Activated CD8-positive, alpha-beta memory T cell treated with anti-CD3 and anti-CD28 coated beads for 4 hours (primary cell): Measurements from ENCODE around the gene TNRC6B.
"Not testable (repeated sequence)": the region's sequence is repeated elsewhere in the genome, so short reads cannot be mapped to it uniquely, and the experiment has no call there.

ENCODE experiments used
- DNase-seq, 2 donors: peaks; one replicate each; pipeline ENCODE4 v3.0.0-alpha.2; 2020; ENCODE audit warnings: low read depth in 2 of 2

Gene TNRC6B

GRCh38 chr22:40211476-40212054 is 33.8 kb downstream of the TNRC6B start:
- no peak for DNase-seq

- no peak for DNase-seq
Measured at GRCh38 chr22:40212121-40212520, 34.4 kb downstream of the TNRC6B start.

GRCh38 chr22:40213478-40213877 is 35.8 kb downstream of the TNRC6B start:
- DNase-seq, result no peak

DNA sequence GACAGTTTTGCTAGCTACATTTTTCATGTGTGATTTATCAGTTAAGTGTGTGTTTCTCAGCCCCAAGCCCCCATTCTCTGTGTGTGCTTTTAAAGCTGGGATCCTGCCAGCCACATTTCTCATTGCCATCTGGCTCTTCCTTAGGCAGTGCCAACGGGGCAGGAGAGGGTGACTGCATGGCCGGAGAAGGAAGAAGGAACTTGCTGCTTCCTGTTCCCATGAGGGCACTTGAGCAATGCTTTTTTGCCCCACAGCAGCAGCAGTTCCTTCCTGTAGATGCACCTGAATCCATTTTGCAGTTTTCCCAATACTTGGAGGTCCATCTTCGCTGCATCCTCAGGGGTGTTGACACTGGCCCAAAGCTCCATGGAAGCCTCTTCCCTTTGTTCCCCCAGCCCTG is 37.5 kb downstream of the TNRC6B start:
- no peak for DNase-seq

DNA sequence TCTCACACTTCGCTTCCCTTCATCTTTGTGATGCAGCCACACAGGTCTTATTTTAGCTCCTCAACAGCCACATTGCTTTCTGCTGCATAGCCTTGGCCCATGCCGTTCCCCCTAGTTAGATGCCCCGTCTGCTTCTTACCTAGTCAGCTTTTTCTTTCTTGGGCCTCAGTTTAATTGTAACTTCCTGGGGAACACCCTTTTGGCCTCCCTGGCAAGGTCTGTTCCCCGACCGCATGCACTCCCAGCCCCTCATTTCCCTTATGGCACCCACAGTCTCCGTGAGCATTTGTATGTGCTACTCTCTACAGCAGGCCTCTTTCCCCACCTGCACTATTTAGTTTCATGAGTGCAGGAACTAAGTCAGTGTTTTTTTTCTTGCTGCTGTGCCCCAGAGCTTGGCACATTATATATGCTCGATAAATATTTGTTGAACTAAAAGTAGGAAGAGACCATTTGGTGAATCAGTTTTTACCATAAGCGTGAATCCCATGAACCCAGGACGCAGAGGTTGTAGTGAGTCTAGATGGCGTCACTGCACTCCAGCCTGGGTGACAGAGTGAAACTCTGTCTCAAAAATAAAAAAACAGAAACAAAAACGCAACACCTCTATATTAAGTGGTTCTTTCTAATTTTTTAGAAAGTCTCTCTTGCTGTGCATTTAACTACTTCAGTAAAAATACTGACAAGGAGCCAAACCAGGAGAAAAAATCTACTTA is 38.5 kb downstream of the TNRC6B start:
- no peak for DNase-seq

DNA sequence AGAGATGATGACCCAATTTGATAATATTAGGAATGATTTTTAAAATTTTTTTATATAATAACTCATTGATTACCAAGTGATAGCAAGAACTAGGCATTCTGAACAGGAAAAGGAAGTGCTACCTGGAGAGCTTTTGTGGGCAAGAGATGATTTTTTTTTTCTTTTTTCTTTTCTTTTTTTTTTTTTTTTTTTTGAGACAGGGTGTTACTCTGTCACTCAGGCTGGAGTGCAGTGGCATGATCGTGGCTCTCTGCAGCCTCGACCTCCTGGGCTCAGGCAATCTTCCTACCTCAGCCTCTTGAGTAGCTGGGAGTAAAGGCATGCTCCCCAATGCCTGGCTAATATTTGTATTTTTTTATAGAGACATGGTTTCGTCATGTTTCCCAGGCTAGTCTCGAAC is 40.4 kb downstream of the TNRC6B start:
- no peak for DNase-seq

- no peak for DNase-seq
Measured at GRCh38 chr22:40218723-40219294, 41.1 kb downstream of the TNRC6B start.

DNA sequence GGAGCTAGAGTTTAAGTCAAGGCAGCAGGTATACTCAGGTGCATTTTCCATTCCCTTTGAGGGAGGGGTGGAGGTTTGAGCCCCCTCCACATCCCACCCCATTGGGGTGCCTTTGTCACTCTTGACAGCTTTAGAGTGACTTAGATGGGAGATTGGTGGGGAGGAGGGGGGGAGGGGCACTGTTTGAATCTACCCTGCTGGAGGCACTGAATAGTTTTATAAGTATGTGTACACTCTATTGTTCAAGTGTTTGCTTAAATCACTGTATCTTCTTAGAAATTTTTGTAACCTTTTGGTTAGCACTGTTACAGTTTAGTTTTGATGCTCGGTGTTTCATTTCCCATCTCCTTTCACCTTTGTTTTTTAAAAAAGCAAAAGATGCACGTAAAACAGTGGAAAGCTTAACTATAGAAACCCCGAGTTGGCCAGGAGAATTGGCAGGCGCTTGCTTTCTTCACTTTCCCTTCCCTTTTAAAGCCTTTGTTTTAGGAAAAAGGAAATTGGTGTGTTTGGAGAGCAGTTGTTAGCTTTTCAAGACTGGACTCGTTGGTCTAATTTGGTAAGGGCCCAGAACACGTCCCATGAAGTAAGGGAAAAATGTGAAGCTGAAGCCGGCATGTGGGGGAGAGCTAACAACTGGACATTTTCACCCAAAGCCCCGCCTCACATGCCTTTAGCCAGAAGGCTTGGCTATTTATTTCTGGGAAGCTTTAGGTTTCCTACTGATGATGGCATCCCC is 42.8 kb downstream of the TNRC6B start:
- no peak for DNase-seq

DNA sequence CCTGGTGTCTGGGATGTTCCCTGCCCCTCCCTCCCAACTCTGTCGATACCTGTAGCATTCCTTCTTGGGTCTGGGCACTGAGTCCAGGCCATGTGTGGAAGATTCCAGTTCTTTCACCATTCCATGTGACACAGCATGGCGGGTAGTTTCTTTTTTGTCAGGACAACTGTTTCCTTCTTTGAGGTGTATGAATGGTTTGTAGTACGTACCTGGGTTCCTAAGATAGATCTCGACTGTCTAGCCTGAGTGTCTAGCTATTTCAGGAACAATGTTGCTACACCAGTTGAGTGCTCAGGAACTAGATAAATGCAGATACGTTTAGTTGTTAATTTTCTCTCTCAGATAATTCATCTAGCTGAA is 43.3 kb downstream of the TNRC6B start:
- no peak for DNase-seq

GRCh38 chr22:40222979-40223378 is 45.3 kb downstream of the TNRC6B start:
- not testable (repeated sequence) for DNase-seq

GRCh38 chr22:40224702-40225101 is 47.0 kb downstream of the TNRC6B start:
- DNase-seq, result no peak

- DNase-seq, result no peak
Measured at GRCh38 chr22:40226620-40227019, 48.9 kb downstream of the TNRC6B start.

DNA sequence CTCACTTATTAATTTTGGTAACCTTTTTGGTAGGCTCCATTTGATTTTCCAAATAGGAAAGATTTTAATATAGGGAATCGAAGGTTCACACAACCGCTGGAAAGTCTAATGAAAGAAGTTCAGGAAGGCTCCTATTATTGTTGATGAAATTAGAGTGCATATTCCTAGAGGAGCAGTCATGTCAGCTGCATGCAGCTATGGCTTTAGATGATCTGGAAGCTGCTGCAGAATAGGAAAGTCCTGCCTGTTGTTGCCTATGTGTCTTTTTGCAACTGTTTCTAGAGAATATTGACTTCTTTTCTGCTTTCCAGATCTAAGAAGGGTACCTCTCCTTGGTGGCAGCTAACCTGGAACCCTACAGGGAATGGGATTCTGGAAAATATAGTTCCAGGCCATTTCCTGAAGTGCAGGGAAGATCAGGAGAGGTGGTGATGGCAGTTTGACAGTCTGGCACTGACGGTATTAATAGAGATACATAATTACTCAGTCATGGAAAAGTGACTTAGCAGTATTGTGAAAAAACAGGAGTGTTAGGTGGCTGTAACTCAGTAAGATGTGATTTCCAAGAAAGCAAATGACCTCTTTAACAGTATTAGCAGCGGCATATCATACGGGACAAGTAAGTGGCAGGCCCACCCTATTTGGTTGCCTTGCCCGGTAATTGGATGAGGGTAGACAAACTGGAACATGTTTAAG is 54.0 kb downstream of the TNRC6B start:
- no peak for DNase-seq

DNA sequence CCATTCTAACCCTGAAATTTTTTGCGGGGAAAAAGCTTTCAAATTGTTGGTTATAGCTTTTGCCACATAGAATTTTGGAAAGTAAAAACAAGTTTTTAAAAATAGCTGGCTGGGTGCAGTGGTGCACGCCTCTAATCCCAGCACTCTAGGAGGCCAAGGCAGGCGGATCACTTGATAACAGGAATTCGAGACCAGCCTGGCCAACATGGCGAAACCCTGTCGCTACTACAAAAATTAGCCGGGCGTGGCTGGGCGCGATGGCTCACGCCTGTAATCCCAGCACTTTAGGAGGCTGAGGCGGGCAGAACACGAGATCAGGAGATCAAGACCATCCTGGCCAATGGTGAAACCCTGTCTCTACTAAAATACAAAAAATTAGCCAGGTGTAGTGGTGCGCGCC is 54.9 kb downstream of the TNRC6B start:
- no peak for DNase-seq

GRCh38 chr22:40233886-40234285 is 56.2 kb downstream of the TNRC6B start:
- no peak for DNase-seq

DNA sequence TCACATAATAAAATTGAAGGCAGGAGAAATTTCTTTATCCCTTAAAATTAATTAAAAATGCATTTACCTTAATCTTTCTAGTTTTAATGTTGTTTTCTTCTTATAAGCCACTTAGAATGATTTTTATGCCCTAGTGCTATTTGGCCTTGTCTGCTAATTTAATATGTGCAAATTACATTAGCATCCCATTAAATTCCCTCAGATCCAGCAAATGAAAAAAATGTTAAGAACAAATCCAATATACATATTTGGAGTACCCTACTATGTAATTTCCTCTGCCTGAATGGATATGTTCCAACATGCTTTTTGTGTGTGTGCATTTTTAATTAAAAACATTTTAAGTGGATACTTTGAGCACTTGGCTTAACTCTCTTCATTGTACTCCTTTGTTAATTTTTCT is 56.9 kb downstream of the TNRC6B start:
- DNase-seq, result no peak

DNA sequence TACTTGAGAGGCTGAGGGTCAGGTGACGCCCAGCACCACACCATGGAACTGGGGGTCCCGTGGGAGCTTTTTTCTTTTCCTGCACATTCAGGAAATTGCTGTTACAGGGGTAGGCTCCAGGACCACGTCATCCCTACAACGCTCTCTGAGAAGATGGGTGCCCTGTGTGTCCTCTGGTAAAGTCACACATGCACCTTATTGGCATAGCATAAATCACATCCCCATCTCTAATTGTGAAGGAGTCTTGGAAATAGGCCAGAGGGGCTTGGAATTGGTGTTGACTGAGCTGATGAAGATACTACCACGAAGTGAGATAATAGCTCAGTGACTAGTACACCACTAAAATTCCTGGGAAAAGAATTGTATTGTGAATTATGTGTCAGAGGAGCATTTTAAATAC is 57.6 kb downstream of the TNRC6B start:
- DNase-seq, result no peak

GRCh38 chr22:40236131-40236665 is 58.5 kb downstream of the TNRC6B start:
- DNase-seq, result no peak

DNA sequence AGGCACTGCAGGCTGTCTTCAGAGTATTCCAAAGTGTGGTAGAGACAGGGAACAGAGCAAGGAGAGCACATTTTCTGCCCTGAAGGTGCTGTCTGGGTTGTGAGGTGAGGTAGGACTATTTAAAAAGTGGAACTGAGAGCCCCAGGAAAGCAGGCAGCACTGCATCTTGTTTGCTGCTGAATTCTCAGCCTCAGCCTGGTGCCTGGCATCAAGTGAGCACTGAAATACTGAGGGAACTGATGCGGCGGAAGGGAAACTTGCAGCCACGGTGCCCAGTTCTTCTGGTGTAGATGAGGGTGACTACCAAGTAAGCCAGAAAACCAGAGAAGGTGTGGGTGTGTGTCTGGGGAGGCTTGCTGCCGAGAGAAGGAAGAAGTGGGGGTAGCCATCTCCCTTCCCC is 59.5 kb downstream of the TNRC6B start:
- no peak for DNase-seq

DNA sequence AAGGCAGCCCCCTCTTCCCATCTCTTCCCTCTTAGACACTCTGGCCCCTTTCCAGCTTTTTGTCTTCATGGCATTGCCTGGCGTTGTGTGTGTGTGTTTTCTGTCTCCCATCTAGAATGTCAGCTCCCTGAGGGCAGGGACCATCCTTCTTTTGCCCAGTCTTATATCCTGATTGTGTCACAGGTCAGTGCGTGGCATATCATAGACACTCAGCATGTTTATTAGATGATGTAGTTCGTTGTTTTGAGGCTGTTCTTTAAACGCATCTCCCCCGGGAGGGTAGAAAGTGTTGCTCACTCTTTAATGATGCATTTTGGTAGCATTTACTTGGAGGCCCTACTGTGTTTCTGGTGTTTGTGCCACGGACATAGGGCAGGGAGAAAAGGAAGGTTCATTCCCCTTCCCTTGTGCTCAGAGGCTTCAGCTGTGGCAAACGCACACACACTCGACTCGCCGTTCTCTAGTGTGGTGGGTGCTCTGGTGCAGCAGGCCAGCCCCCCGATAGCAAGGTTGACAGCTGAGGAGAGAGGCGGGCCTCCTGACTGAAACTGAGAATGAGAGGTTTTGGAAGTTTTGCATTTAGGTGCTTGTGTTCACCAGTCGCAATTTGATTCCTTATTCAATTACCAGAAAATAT is 60.2 kb downstream of the TNRC6B start:
- no peak for DNase-seq
